ENCODE data around the gene LONP2.
A peak's percentile ranks its signal among the peaks of the same experiment; 100 is the strongest.

The LONP2 gene

DNA sequence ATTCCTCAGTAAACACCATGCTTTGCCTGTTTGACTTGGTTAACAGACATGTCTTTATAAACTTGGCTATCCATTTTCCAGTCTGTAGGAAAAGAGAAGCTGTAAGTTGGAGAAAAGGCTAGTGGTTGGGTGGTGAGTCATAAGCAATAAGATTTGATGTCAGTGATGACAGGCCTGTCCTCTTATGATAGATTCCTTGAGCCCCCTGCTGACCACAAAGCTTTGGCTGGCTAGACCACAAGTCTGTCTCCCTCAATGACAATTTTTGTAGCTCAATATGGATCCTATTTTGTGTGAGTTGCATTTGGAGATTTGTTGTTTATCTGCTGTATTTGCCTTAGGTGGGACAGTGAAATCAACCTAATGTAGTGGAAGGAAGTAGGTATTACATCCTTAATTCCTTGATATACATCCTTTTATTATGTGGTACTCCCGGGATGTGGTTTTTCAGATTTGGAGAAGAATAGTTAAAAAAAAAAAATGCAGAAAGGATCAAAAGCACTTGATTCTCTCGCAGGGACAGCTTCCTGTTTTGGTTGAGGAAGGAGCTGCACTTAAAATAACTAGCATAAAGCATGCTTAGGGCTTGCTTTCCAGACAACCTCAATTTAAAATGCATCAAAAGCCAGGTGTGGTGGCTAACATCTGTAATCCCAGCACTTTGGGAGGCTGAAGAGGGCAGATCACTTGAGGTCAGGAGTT, 73.7 kb downstream of the LONP2 start:
- TF ChIP-seq, protein P1, sequence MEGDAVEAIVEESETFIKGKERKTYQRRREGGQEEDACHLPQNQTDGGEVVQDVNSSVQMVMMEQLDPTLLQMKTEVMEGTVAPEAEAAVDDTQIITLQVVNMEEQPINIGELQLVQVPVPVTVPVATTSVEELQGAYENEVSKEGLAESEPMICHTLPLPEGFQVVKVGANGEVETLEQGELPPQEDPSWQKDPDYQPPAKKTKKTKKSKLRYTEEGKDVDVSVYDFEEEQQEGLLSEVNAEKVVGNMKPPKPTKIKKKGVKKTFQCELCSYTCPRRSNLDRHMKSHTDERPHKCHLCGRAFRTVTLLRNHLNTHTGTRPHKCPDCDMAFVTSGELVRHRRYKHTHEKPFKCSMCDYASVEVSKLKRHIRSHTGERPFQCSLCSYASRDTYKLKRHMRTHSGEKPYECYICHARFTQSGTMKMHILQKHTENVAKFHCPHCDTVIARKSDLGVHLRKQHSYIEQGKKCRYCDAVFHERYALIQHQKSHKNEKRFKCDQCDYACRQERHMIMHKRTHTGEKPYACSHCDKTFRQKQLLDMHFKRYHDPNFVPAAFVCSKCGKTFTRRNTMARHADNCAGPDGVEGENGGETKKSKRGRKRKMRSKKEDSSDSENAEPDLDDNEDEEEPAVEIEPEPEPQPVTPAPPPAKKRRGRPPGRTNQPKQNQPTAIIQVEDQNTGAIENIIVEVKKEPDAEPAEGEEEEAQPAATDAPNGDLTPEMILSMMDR (IDR thresholded peaks at IDR 0.05; ENCODE audit: low read length, missing control alignments): no peak
- peak; percentile 64 for DNase-seq (ENCODE audit: low read depth)
- no peak overlapping the region for H3K4me3 ChIP-seq (replicated peaks; ENCODE audit: low read depth, low read length)

DNA sequence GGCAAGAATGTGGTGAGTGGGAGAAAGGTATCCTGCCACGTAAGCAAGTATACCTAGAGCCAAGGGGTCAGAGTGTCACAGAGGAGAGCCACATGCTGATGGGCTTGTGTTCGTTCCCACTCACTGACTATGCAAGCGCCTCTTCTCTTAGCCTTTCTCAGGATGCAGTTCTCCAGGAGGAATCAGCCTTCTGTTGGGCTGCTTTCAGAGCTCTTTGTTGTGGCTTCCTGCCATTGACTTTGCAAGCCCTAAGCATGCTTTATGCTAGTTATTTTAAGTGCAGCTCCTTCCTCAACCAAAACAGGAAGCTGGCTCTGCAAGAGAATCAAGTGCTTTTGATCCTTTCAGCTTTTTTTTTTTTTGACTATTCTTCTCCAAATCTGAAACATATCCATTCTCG, 74.5 kb downstream of the LONP2 start:
- TF ChIP-seq, protein P1 (IDR thresholded peaks at IDR 0.05; ENCODE audit: low read length, missing control alignments): no peak
- no peak overlapping the region for H3K4me3 ChIP-seq (replicated peaks; ENCODE audit: low read depth, low read length)
- peak; percentile 74 for DNase-seq (ENCODE audit: low read depth)

DNA sequence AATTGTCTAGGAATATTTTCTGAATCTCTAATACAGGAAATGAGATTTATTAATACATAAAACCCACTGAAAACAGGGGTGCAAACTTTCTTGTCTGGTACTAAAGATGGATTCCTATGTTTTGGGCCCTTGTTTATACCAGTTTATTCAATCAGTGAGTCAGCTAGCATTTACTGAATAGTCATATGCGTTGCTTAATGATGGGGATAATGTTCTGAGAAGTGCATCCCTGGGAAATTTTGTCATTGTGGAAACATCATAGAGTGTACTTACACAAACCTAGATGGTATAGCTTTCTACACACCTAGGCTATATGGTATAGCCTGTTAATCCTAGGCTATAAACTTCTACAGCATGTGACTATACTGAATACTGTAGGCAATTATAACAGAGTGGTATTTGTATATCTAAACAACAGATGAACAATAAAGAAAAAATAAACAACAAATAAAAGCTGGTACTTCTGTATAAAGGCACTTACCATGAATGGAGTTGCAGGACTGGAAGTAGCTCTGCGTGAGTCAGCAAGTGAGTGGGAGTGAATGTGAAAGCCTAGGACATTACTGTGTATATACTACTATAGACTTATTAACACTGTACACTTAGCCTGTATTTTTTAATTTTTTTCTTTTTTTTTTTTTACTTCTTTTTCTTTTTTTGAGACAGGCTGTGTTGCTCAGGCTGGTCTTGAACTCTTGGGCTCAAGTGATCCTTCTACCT, 77.4 kb downstream of the LONP2 start:
- TF ChIP-seq, protein P1 (IDR thresholded peaks at IDR 0.05; ENCODE audit: low read length, missing control alignments): no peak
- DNase-seq (ENCODE audit: low read depth): peak; percentile 63
- H3K4me3 ChIP-seq (replicated peaks; ENCODE audit: low read depth, low read length): no peak overlapping the region

DNA sequence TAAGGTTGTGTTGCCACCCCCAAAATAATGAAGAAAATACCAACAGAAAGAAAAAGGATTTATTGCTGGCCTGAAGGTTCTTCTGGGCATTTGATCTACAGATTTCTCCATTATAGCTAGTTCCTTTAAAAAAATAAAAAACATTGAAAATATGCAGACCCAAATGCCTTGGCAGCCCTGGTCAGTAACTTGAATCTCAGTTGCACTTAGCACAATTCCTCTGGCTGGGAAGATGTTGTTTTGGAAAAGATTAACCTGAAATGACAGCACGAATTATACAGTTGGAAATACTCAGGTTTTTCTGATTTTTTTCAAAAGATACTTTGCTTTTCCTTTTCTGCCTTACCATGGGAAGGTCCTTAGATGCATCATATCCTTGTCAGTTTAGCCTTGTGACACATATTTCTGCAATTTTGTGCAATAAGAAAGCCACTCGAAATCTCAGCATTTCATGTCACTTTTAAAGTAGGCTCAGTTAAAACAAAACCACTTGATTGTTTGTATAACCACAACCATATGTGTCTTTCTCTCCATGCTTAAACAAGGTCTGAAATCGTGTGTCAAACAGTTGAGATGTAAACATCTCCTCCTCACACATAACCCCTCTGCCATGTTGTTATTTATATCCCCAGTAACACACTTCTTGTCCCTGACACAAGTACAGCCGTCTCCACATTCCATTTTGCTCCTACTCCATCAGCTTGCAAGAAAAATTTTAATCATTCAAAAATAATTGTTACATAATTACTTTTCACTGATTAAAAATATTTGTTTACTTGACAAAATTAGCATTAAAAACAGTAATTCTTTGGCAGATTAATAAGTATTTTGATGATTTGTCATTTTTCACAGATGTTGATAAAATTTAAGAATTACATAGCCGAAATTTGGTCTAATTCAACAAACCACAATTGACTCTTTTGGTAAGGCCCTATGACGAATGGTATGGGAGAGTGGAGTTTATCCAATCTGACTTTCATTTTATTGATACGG, 80.0 kb downstream of the LONP2 start:
- no peak overlapping the region for H3K4me3 ChIP-seq (replicated peaks; ENCODE audit: low read depth, low read length)
- no peak for DNase-seq (ENCODE audit: low read depth)
- TF ChIP-seq, protein P1 (IDR thresholded peaks at IDR 0.05; ENCODE audit: low read length, missing control alignments): no peak

DNA sequence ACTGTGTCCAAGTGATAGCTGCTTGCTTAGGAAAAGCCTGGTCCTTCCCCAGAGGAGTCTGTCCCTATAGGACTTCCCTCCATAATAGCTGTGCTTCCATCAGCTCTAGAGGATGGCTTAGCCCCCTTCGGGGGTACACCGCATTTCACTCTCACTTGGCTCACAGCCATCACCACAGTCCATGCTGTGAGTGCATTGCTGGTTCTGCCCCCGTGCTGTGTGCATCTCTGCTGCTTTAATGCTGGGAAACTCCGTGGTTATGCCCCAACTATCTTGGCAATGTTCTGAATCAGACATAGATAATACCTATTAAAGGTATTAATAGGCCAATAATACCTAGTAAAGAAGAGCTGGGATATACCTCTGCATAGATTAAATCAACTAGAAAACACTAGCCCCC, 82.8 kb downstream of the LONP2 start:
- TF ChIP-seq, protein P1 (IDR thresholded peaks at IDR 0.05; ENCODE audit: low read length, missing control alignments): no peak
- DNase-seq (ENCODE audit: low read depth): no peak
- no peak overlapping the region for H3K4me3 ChIP-seq (replicated peaks; ENCODE audit: low read depth, low read length)

DNA sequence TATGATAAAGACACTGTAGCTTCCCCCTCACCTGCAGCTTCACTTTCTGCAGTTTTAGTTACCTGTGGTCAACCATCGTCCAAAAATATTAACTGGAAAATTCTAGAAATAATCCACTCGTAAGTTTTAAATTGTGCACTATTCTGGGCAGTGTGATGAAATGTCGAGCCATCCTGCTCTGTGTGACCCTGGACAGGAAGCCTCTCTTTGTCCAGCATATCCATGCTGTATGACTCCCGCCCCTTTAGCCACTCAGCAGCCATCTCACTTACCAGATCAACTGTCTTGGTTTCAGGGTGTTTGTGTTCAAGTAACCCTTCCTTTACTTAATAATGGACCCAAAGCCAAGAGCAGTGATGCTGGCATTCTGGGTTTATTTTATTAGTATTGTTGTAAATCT, 85.0 kb downstream of the LONP2 start:
- TF ChIP-seq, protein P1 (IDR thresholded peaks at IDR 0.05; ENCODE audit: low read length, missing control alignments): no peak
- DNase-seq (ENCODE audit: low read depth): no peak
- H3K4me3 ChIP-seq (replicated peaks; ENCODE audit: low read depth, low read length): no peak overlapping the region
